Coronary artery (tissue), 2 donors: ENCODE results near the gene CNNM2.
"Not testable (repeated sequence)": the region's sequence is repeated elsewhere in the genome, so short reads cannot be mapped to it uniquely, and the experiment has no call there.

ENCODE experiments used
- DNase-seq: peaks from one replicate; pipeline ENCODE4 v3.0.0-alpha.2; 2017; ENCODE audit warnings: low spot score
- H3K27ac ChIP-seq, 2 donors: fragments of 200-600 bp; sonication (generic); one replicate each; pipeline ENCODE4 v1.5.1; 2016 to 2019
- H3K4me3 ChIP-seq: fragments of 200-600 bp; sonication (generic); 2 replicates; pipeline ENCODE4 v1.5.1; 2016; ENCODE audit warnings: mild to moderate bottlenecking, moderate library complexity
- TF ChIP-seq, protein P1 (sequence below): fragments of 200-600 bp; sonication (generic); IDR thresholded peaks from one replicate; pipeline ENCODE4 v1.5.1; 2019; ENCODE audit warnings: antibody characterized with exemption

CNNM2 gene

DNA sequence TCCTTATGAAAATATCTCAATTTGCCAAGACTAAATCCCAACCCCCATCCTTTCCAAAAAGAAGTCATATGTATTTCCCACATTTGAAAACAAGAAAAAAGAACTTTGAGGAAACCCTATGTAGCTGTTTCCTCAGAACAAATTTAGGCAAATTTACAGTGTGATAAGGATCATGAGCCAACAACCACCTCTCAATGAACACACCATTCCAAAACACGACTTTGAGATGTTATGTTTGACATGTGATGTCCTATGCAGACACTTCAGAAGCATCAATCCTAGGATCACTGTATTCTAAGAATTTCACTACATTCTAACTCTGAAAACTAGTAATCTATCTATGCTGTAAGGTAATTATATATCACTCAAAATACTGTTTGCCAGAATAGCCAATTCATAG lies 212.8 kb downstream of the CNNM2 start:
- TF ChIP-seq, protein P1, sequence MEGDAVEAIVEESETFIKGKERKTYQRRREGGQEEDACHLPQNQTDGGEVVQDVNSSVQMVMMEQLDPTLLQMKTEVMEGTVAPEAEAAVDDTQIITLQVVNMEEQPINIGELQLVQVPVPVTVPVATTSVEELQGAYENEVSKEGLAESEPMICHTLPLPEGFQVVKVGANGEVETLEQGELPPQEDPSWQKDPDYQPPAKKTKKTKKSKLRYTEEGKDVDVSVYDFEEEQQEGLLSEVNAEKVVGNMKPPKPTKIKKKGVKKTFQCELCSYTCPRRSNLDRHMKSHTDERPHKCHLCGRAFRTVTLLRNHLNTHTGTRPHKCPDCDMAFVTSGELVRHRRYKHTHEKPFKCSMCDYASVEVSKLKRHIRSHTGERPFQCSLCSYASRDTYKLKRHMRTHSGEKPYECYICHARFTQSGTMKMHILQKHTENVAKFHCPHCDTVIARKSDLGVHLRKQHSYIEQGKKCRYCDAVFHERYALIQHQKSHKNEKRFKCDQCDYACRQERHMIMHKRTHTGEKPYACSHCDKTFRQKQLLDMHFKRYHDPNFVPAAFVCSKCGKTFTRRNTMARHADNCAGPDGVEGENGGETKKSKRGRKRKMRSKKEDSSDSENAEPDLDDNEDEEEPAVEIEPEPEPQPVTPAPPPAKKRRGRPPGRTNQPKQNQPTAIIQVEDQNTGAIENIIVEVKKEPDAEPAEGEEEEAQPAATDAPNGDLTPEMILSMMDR: no peak
- H3K4me3 ChIP-seq: no peak overlapping the region
- no peak overlapping the region for H3K27ac ChIP-seq
- DNase-seq: no peak

DNA sequence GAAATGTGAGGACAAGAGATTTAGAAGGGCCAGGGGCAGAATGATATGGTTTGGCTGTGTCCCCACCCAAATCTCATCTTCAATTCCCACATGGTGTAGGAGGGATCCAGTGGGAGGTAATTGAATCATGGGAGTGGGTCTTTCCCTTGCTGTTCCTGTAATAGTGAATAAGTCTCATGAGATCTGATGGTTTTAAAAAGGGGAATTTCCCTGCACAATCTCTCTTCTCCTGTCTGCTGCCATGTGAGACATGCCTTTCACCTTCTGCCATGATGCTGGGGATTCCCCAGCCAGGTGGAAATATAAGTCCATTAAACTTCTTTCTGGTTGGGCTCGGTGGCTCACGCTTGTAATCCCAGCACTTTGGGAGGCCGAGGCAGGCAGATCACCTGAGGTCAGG lies 217.1 kb downstream of the CNNM2 start:
- peak overlapping the region in 1 of 2 donors; percentile 22 for H3K27ac ChIP-seq
- H3K4me3 ChIP-seq, DNase-seq: not testable (repeated sequence)

DNA sequence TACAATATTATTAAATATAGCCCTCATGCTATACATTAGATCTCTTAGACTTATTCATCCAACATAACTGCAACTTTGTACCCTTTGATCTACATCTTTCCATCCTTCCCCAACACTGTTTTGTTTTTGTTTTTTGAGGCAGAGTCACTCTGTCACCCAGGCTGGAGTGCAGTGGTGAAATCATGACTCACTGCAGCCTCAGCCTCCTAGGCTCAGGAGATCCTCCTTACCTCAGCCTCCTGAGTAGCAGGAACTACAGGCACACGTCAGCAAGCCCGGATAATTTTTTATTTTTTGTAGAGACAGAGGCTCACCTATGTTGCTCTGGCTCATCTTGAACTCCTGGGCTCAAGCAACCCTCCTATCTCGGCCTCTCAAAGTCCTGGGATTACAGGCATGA lies 221.7 kb downstream of the CNNM2 start:
- DNase-seq: no peak
- Histone ChIP-seq H3K27ac (no peak overlapping the region), H3K4me3 (no peak overlapping the region)
- TF ChIP-seq, protein P1: no peak
